ENCODE measurements around the gene SETD1B.
"Not testable (repeated sequence)": the region's sequence is repeated elsewhere in the genome, so short reads cannot be mapped to it uniquely, and the experiment has no call there.

Gene SETD1B

DNA sequence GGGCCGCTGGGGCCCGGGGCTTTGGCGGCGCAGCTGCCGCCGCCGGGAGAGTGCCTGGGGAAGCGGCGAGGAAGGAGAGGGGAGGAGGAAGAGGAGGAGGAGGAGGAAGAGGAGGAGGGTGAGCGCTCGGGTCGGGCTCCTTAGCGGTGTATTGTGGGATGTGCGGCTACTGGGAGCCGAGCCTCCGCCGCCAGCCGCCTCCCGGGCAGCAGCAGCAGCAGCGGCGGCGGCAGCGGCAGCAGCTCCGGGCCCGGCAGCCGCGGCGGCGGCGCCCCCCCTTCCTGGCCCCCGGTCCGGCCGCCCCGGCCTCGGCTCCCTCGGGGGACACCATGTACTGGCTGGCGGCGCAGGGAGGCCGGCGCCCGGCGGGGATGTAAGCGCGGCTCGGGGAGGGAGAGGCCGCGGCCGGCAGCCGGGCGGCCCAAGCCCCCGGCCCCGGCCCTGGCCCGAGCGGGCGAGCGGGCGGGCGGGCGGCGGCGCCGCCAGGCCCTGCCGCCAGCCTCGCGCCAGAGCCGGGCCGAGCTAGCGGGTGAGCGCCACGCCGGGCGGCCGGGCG lies at the start of gene SETD1B:
TSS of gene SETD1B (plus strand) at position 149 of the 556 bp plus-strand sequence. CDS start 729 bp downstream, outside the sequence.
- DNase-seq: peak; percentile 36 to 55

DNA sequence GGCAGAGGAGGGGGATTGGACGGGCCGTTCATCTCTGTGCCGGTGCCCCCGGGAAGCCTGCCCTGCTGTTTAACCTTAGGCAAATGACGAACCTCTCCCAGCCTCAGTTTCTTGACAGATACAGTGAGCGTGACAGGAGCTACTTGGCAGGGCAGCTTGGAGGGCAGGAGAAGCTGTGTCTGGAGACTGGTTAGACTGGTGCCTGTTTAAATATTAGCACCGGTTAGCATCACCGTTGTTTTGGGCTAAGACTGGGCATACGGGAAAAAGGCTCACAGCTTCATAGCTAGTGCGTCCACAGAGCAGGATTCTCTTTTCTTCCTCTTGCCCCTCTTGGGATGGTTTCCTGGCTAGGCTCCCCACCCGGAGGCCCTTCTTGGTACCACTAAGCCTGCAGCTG lies 49.0 kb upstream of the SETD1B start:
- DNase-seq: no peak

DNA sequence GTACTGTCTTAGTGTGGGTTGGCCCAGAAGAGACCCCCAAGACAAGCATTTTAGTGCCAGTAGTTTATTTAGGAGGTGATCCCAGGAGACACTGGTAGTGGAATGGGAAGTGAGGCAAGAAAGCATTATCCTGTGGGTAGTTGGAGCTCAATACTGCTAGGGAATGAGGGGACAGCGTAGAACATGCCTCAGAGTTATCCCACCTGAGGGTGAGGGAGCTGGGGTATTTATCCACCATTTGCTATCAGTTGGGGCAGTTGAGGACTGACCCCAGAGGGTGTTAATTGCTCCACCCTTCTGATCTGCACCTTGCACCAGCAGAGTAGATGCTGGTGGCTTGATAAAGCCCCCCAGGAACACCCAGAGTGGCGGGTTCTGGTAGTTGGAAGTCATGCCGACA lies 48.2 kb upstream of the SETD1B start:
- DNase-seq: no peak

DNA sequence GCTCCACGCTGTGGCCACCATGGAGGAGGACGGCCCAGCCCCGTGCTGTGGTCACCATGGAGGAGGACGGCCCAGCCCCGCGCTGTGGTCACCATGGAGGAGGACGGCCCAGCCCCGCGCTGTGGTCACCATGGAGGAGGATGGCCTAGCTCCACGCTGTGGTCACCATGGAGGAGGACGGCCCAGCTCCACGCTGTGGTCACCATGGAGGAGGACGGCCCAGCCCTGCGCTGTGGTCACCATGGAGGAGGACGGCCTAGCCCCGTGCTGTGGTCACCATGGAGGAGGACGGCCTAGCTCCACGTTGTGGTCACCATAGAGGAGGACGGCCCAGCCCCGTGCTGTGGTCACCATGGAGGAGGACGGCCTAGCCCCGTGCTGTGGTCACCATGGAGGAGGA lies 45.3 kb upstream of the SETD1B start:
- DNase-seq: not testable (repeated sequence)

DNA sequence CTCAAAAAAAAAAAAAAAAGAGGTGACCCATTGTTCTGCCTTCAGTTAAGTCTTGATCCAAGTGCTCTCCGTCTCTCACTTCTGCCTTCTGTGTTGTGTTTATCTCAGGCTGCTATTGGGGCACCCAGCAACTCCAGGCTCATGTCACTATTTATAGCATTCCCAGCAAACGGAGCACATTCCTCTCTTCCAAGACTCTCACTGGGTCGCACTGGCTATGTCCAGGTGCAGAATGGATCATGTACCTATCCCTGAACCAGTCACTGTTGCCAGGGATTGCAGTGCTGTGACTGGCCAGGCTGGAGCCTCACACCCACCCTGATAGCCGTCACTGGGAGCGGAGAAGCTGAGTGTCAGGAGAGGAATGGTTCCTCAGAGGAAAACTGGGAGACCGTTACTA lies 41.5 kb upstream of the SETD1B start:
- no peak for DNase-seq

DNA sequence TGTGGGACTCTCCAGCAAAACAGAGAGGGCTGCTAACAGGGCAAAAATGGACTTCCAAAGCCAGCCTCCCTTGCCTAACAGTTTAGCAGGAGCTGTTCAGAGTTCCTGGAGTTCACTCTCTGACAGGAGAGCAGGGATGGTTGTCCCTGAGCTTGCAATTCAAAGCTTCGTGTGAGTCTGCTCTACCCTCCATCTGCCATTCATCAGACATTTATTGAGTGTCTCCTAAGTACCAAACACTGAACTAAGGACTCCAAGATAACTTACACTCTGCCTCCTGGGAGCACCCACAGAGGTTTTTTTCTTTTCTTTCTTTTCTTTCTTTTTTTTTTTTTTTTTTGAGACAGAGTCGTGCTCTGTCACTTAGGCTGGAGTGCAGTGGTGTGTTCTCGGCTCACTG lies 39.0 kb upstream of the SETD1B start:
- no peak for DNase-seq

DNA sequence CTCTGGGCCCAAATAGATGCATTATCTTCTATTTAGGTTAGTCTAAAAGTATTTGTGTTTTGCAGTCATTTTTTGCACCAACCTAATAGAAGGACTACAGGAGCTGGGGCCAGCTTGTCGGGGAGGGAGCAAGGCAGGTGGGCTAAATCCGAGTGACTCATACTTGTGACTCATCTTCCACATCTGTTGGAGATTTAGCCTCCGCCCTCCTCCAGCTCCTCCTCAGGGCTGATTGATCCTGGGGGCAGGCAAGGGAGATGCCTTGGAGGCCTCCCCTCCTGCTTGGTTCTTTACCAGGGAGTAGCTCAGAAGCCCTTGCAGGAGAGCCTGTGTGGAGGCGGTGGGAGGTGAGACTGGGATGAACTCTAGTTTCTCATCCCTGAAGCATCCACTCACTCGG lies 38.2 kb upstream of the SETD1B start:
- DNase-seq: no peak

DNA sequence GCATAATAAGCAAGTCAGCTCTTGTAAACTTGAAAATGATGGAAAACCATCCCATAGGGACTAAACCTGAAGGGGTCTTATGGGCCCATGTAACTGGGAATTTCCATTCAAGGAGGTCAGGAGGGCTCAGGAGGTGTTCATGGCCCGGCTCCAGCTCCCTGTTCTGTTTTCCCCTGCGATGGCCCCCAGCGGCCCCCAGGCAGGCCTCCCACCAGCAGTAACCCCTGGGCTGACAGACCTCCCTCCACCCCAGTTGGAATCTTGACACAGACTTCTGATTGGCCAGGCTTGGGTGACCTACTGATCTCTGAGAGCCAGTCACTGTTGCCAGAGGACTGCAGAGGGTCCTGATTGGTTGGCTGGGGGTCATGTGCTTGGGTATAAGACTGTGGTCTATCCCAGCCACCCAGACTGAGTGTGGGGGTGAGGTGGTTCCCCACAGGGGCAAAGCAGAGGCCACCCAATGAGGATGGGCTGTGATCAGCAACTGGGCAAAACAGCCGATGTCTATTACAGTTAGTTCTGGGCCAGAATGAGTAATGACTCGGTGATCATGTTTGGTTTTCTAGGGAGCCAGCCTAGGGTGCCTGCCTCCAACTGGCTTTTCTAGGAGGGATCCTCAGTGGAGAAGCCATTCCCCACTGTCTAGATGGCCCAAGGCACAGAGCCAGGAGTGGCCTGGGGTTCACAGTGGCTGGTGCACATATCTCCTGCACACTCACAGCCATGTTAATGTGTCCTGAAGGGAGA lies 37.3 kb upstream of the SETD1B start:
- no peak for DNase-seq

DNA sequence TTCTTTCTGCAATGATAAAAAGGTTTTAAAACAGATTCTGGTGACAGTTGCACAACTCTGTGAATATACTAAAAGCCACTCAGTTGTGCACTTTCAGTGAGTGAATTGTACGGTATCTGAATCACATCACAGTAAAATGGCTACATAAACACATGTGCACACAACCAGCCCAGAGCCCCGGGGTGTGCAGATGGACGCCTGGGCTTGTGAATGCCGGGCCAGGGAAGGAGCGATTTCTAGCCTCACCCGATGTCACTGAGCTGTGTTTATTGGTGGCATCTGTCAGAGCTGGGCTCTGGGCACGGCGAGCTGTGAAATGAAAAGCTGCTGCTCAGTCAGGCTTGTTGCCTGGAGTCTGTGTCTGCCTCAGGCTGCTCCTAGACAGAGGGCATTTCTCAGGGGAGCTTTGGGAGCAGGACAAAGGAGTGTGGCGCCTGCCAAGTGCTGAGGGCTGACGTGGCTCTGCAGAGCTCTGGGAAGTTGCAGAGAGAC lies 36.2 kb upstream of the SETD1B start:
- DNase-seq: no peak

DNA sequence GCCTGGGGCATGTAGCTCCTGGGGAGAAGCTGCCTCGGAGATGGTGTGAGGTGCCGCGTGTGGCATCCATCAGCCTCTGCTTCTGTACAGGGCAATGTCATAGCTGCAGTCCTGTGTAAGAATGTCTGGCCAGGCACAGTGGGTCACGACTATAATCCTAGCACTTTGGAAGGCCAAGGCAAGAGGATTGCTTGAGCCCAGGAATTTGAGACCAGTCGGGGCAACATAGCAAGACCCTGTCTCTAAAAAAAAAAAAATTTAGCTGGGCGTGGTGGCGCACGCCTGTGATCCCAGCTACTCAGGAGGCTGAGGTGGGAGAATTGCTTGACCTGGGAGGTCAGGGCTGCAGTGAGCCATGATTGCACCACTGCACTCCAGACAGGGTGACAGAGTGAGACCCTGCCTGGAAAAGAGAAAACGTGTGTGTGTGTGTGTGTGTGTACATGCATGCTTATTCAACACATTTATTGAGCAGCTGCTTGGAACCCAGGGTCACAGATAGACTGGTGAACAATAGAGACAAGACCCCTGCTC lies 34.4 kb upstream of the SETD1B start:
- DNase-seq: no peak

DNA sequence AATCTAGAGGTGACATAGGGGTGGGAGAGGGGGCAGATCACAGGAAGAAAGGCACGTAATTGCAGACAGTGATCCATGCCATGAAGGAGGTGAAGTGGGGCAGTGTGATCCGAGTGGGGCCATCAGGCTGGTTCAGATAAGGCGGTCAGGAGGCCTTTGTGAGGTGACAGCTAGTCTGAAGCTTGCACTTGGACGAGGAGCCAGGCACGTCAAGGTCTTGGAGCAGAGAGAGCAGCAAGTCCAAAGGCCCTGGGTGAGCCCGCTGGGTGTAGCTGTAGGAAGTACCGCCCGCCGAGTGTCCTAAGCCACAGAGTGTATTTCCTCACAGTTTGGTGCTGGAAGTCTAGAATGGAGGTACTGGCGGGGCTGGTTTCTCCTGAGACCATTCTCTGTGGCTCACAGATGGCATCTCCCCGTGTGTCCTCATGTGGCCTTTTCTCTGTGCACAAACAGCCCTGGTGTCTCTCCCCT lies 33.9 kb upstream of the SETD1B start:
- peak; percentile 51 to 64 for DNase-seq

DNA sequence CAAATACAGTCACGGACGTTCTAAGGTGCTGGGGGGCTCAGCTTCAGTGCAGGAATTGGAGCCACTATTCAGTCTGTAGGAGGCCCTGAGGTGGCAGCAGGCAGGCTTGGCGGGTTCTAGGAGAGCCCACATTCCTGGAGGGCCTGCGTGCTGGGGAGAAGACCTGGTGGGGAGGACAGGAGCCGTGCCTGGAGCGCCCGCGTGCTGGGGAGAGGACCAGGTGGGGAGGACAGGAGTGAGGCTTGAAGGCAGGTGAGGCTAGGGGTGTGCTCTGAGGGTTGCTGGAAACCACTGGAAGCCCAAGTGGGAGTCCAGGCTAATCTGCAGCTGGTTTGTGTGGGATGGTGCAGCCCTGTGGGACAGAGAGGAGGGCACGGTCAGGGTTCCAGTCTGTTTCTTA lies 33.4 kb upstream of the SETD1B start:
- no peak for DNase-seq

DNA sequence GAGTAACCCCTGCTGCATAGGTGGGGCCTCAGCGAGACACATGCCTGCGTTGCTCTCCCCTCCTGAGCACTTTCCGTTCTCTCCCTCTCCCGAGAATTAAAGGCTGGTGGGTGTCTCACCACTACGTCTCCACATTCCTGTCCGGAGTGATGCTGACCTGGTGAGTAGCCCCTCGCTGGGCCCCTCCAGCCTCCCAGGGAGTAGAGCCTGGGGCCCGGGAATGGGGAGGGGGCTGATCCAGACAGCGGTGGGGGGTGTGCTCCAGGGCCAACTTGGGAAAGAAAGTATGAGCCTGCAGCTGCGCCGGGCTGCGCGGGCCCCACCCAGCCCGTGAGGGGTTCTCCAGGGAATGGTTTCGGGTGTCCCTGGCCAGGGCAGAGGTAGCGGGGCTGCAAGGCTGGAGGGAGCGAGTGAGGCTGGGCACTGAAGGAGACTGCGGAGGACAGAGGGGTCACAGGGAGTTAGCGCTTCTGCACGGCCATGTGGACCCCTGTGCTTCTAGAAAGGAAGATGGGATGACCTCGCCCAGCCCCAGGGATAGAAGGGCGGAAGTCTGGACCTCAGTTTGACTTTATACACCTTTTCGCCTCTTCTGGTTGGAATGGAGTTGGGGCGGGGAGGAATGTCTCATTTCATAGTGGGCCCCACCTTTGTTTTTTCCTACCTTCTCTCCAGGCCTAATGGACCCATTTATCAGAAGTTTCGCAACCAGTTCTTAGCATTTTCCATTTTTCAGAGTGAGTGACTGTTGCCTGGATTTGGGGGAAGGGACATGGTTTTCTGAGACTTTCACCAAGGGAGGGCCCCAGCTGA lies 32.8 kb upstream of the SETD1B start:
- DNase-seq: no peak

DNA sequence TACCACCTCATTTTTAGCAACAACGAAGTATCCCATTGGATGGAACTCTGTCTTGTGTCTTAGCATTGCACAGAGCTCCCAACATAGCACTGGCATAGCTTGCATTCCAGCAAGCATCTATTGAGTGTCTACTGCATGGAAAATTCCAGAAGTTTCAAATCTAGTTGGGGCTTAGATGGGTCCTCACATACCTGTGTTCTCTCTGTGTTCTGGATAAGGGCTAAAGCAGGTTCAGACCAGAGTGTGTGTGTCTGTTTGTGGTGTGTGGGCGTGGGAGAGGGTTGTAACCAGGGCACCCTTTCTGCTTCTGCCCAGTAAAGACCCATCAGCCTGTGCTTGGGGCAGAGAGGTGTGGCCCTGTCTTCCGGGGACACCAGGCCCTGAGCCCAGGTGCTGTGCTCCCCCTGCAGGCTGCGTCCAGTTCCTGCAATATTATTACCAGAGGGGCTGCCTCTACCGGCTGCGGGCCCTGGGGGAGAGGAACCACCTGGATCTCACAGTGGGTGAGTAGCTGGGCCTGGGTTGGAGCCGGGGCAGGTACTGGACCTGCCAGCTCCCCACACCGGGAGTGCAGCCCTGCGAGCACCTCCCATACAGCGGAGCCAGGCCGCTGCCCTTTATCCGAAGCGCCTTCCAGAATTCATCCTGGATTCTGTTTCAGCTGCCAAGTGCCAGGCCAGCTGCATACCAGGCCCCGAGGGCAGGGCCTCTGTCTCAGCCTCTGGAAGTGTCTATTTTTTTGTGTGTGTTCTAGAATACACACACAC lies 30.6 kb upstream of the SETD1B start:
- DNase-seq: peak; percentile 66 to 70

DNA sequence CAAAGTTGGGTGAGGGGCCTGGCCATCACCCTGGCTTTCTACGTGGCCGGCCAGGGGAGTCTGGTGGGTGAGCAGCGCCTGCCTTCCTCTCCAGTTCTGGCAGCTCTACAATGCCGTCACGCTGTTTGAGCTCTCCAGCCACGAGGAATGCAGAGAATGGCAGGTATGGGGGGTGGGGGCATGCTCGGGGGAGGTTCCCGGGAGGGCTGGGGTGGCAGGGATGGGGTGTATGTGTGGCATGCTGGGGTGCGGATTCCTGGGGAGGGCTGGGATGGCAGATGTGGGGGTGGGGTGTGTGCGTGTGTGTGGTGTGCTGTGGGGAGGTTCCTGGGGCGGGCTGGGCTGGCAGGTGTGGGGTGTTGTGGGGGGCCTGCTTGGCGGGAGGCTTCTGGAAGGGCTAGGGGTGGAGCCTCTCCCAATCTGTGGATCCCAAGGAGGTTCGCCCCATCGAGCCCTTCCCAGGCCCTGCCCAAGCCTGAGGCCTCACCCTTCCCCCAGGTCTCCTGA lies 28.8 kb upstream of the SETD1B start:
- no peak for DNase-seq

DNA sequence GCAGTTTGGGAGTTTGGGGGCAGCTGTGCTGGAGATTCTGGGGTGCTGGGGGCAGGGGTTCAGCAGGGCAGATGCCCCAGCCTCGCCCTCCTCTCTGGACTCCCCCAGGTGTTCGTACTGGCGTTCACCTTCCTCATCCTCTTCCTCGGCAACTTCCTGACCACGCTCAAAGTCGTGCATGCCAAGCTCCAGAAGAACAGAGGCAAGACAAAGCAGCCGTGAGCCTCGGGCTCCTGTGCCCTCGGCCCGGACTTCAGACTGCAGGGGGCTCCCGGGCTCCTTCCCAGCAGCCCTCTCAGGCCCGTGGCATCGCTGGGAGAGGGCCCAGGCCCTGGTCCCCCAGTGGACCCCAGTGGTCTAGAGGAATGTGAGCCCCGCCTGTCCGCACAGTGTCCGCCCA lies 28.3 kb upstream of the SETD1B start:
- DNase-seq: no peak

DNA sequence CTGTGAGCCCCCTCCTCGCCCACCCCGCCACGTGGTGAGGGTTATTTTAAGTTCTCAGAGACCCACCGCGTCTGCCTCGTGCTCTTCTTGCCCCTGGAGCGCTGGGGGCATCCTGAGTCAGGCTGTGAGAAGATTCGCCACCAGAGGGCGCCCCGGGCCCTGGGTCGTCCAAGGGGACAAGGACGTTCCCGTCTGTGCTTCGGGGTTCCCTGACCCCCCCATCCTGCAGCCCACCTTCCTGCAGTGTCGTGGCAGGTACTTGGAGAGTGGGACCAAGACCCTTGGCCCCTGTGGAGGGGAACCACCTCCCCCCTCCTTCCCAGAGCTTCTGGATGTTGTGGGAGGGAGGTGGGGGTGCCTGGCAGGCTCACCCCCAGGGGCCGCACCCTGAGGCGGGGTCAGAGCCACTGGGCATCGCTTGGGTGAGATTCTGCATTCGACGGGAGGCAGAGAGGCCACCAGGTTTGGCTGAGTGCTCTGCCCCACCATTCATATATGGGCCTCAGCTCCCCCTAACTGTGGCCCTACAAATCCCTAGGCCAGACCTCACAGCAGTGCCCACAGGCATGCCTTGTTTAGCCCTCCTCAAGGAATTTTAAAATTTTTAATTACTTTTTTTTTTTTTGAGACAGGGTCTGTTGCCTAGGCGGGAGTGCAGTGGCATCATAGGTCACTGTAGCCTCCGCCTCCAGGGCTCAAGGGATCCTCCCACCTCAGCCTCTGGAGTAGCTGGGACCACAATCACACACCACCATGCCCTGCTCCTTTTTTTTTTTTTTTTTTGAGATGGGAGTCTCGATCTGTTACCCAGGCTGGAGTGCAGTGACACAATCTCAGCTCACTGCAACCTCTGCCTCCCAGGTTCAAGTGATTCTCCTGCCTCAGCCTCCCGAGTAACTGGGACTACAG lies 27.4 kb upstream of the SETD1B start:
- peak; percentile 49 to 56 for DNase-seq

DNA sequence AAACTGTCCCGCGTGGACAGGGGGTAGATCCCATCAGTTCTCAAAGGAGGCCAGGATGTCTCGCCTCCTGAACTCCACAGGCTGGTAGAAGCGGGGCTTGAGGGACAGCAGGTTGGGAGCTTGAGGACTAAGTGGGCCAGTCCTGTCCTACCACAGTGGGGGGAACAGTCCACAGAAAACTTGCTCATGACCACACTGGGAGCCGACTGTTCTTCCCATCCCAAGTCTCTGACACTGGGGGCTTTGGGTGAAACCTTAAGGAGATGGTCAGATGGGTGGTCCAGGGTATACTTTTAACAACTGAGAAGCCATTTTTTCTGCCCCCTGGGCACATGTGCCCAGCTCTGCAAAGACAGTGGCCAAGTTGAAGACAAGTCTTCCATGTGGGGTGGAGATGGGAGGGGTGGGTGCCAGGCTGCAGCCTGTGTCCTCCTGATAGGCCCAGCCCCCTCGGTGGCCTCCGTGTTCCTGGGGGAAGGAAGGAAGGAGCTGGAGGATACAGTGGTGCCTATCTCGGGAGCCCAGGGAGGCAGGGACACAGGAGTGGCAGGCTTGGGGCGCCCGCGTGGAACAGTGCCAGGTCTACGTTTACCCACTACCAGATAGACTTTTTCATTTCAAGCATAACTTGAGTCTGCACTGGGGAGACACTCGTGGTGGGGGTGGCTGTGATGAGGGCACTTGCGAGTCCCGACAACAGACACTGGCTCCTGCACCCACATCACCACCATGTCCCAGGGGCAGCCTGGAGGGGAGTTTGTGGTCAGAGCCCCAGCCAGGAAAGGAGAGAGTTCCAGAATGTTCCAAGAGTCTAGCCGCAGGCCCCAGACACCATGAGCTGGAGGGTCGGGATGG lies 25.0 kb upstream of the SETD1B start:
- no peak for DNase-seq

DNA sequence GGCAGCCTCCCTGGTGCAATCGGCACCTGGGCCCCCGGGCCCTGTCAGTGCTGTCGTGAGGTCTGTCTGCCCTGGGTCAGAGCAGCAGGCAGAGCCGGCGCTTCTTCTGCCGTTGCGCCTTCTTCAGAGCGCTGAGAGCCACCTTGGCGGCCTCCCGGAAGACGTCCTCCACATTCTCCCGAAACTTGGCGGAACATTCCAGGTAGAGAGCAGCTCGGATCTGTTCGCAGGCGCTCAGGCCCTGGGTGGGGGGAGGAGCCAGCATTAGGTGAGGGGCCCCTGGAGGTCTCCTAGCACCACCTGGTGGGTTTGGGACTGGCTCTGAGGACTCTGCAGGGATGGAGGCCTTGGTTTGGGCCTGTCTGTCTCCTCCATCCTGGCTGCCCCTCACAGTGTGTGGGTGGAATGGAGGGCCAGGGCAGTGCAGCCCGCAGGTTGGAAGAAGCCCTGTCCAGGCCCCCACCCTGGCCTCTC lies 24.4 kb upstream of the SETD1B start:
- DNase-seq: no peak

DNA sequence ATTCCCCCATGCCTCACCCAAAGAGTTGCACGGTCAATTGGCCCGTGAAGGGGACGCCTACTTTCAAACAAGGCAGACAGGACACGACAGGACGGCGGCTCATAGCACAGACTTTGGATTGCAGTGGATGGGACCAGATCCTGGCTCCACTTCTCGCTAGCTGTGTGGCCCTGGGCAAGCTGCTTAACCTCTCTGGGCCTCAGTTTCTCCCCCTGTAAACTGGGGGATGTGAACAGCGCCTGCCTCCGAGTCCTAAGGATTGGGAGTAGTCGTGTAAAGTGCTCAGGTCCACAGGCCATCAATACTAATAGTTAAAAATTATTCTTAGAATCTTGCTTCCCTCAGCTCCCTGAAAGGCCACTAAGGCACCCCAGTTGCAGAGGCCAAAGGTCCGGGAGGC lies 23.4 kb upstream of the SETD1B start:
- DNase-seq: no peak
